Measurements from ENCODE around the gene MTO1. TPM values are rescaled to one million over a fixed set of nuclear protein-coding genes. Genes with fewer than 3 reads are reported as not detected.
"Not testable (repeated sequence)": the region's sequence is repeated elsewhere in the genome, so short reads cannot be mapped to it uniquely, and the experiment has no call there.

Gene MTO1, protein sequence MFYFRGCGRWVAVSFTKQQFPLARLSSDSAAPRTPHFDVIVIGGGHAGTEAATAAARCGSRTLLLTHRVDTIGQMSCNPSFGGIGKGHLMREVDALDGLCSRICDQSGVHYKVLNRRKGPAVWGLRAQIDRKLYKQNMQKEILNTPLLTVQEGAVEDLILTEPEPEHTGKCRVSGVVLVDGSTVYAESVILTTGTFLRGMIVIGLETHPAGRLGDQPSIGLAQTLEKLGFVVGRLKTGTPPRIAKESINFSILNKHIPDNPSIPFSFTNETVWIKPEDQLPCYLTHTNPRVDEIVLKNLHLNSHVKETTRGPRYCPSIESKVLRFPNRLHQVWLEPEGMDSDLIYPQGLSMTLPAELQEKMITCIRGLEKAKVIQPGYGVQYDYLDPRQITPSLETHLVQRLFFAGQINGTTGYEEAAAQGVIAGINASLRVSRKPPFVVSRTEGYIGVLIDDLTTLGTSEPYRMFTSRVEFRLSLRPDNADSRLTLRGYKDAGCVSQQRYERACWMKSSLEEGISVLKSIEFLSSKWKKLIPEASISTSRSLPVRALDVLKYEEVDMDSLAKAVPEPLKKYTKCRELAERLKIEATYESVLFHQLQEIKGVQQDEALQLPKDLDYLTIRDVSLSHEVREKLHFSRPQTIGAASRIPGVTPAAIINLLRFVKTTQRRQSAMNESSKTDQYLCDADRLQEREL
- total RNA-seq, result 10 to 100 TPM; 62.1 to 66.4 TPM

DNA sequence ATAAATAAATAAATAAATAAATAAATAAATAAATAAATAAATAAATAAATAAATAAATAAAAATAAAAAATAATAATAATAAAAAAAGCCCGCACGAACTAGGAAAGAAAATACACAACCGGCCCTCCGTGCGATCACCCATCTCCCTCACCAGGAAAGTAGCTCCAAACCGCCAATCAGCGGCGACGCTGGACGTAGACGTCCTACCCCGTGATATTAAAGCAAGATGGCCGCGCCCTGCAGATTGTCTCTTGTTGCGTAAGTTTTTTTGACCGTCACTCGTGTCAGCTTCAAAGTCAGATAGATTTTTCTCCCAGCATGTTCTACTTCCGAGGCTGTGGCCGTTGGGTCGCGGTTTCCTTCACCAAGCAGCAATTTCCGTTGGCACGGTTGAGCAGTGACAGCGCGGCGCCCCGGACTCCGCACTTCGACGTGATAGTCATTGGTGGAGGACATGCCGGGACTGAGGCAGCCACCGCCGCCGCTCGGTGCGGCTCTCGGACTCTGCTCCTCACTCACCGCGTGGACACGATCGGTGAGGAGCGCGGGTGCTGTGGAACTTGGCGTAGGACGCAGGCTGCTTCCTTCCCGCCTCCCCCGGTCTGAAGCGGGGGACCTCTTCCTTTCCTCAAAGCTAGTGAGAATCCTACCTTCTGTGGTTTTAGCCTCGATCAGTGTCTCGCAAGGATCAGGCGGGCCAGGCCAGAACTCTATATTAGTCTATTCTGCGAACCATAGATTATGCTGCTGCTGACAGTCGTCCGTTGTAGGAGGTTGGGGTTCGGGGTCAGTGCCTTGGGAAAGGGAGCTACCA is at the start of gene MTO1:
TSS of gene MTO1 (plus strand) at position 201 of the 814 bp plus-strand sequence. CDS start at position 319, 118 bp downstream.
- POLR2A ChIA-PET, result interaction anchor here (0.7 to 7.1 kb wide), 32 partner anchors 9 to 192 kb away, joined by 3 to 265 read pairs (median 4); partner anchors contain the start of genes CGAS, EEF1A1 and SLC17A5
- Mint-ChIP-seq H3K4me1 (peaks cover 60% of the 10 kb centered on the region), H3K4me3 (peak within 1 kb of the TSS; percentile 88), H3K27ac (peak within 1 kb of the TSS; percentile 96), H3K9me3 (no peaks in the 10 kb centered on the region), H3K27me3 (no peaks in the 10 kb centered on the region), H3K36me3 (ENCODE audit: low read depth) (peaks cover 37% of the 10 kb centered on the region)
- CTCF ChIA-PET, result interaction anchor here (0.8 to 4.8 kb wide), 12 partner anchors 9 to 277 kb away, joined by 3 to 58 read pairs (median 6); partner anchors contain the start of genes CGAS, DDX43, EEF1A1 and SLC17A5
- peak; percentile 90 for DNase-seq

DNA sequence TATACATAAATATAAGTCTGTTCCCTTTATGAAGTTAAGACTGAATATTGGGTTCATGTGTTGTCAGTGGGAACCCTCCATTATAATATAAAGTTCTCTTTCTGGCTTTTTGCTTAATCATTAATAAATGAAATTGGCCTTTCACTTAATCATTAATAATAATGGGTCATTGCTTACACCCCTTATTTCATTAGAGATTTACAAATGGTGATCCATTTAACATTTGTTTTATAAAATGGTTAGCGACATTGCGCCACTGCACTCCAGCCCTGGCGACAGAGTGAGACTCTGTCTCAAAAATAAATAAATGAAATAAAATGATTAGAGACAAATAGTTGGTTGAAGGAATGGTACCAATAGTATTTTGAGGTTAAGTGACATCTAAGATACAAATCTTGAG is 48.4 kb upstream of the MTO1 start:
- DNase-seq, result no peak
- Mint-ChIP-seq H3K27ac (no peak overlapping the region), H3K9me3 (no peaks in the 10 kb centered on the region), H3K27me3 (no peaks in the 10 kb centered on the region), H3K4me3 (no peak overlapping the region), H3K36me3 (ENCODE audit: low read depth) (peaks cover 47% of the 10 kb centered on the region), H3K4me1 (peaks cover 3% of the 10 kb centered on the region)
- CTCF ChIA-PET, result no interaction called here
- POLR2A ChIA-PET, result no interaction called here

DNA sequence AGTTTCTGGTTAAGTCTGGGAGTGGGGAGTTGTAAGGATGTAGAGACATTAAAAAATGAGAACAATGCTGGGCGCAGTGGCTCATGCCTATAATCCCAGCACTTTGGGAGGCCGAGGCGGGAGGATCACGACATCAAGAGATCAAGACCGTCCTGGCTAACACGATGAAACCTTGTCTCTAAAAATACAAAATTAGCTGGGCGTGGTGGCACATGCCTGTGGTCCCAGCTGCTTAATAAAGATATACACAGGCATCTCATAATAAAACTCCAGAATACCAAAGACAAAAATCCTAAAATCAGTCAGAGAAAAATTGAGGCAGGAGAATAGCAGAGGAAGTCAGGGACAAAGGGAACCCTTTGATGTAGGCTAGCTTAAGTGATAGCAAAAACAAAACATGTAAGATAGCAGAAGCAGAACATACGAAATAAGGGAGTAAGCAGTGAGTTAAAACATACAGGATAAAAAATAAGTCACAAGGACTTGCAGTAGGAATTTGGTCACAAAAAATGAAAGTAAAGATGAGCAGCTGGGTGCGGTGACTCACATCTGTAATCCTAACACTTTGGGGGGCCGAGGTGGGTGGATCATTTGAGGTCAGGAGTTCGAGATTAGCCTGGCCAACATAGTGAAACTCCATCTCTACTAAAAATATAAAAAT is 43.3 kb upstream of the MTO1 start:
- Mint-ChIP-seq H3K27ac (peak overlapping the region; percentile 61), H3K36me3 (ENCODE audit: low read depth) (peaks cover 70% of the 10 kb centered on the region), H3K9me3 (no peaks in the 10 kb centered on the region), H3K4me3 (no peak overlapping the region), H3K4me1 (peaks cover 32% of the 10 kb centered on the region), H3K27me3 (no peaks in the 10 kb centered on the region)
- ChIA-PET POLR2A (interaction anchor here (0.8 to 1.6 kb wide), 2 partner anchors 34 to 43 kb away, joined by 3 to 4 read pairs; partner anchors contain the start of genes CGAS and MTO1), CTCF (interaction anchor here (0.7 kb wide), 1 partner anchor 30 kb away, joined by 3 read pairs; no protein-coding TSS in a partner anchor)
- DNase-seq, result no peak

DNA sequence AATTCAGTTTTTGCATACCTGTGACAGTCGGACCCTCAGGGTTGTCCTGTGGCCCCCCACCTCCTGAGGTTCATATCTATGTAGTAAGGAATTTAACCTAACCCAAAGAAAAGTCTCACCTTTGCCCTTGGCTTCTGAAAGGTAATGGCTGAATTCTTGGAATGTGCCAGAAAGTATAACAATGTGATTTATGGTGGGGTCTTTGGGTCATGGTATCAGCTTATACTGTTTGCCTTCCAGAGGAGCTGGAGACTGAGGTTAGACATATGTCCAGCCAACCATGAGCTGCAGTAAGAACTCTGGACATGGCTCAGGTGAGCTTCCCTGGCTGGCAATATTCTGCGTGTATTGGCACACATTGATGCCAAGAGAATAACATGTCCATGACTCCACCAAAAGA is 40.0 kb upstream of the MTO1 start:
- POLR2A ChIA-PET, result interaction anchor here (0.9 to 2.9 kb wide), 7 partner anchors 22 to 100 kb away, joined by 3 to 25 read pairs (median 3); partner anchors contain the start of genes CGAS and MTO1

DNA sequence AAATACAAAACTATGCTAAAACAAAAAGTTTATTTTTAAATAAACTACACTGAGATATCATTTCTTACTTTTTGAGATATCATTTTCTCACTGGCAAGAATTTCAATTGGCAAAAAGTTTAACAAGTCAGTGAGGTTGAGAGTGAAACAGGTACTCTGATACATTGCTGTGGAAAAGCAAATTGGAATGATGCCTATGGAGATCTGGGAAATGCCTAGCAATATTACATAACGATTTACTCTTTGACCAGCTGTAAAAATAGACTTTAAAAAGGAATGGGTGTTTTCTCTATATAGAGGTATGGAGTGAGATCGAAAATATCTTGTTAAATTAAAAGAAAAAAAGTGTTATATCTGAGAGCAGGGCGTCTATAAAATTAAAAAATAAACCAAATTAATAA is 26.3 kb upstream of the MTO1 start:
- H3K36me3 Mint-ChIP-seq (ENCODE audit: low read depth), result peaks cover 69% of the 10 kb centered on the region
- POLR2A ChIA-PET, result interaction anchor here (1.5 to 2.0 kb wide), 3 partner anchors 10 to 26 kb away, joined by 4 to 5 read pairs (median 4); partner anchors contain the start of genes CGAS and MTO1
- no peak overlapping the region for H3K27ac Mint-ChIP-seq
- H3K4me1 Mint-ChIP-seq, result peaks cover 40% of the 10 kb centered on the region
- no peak for DNase-seq
- no peak overlapping the region for H3K4me3 Mint-ChIP-seq
- H3K9me3 Mint-ChIP-seq, result no peaks in the 10 kb centered on the region
- no peaks in the 10 kb centered on the region for H3K27me3 Mint-ChIP-seq
- CTCF ChIA-PET, result no interaction called here

More for the DNA sequence above, 40.0 kb upstream of the MTO1 start:
- H3K9me3 Mint-ChIP-seq, result no peaks in the 10 kb centered on the region
- peaks cover 44% of the 10 kb centered on the region for H3K4me1 Mint-ChIP-seq
- H3K36me3 Mint-ChIP-seq (ENCODE audit: low read depth), result peaks cover 60% of the 10 kb centered on the region
- H3K4me3 Mint-ChIP-seq, result no peak overlapping the region
- CTCF ChIA-PET, result interaction anchor here (1.1 to 1.5 kb wide), 3 partner anchors 30 to 112 kb away, joined by 3 to 4 read pairs (median 4); no protein-coding TSS in a partner anchor
- peak overlapping the region; percentile 98 for H3K27ac Mint-ChIP-seq
- H3K27me3 Mint-ChIP-seq, result no peaks in the 10 kb centered on the region
- no peak for DNase-seq

DNA sequence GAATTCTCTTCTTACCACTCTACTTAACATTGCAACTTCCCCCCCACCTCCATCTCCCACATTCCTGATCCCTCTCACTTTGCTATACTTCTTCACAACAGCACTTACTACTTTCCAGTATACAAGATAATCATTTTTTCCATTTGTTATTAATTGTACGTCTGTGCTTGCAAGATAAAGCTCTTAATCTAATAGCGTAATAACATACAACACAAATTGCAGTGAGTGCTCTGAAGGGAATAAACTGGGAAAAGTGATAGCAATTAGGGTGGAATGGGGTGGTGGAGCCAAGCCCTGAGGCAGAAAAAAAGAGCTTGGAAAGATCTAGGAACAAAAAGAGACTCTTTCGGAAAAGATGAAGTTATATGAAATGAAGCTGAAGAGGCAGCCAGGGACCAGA is 18.0 kb upstream of the MTO1 start:
- peaks cover 74% of the 10 kb centered on the region for H3K36me3 Mint-ChIP-seq (ENCODE audit: low read depth)
- POLR2A ChIA-PET, result interaction anchor here (0.6 to 1.5 kb wide), 6 partner anchors 9 to 32 kb away, joined by 3 to 5 read pairs (median 3); partner anchors contain the start of gene CGAS

DNA sequence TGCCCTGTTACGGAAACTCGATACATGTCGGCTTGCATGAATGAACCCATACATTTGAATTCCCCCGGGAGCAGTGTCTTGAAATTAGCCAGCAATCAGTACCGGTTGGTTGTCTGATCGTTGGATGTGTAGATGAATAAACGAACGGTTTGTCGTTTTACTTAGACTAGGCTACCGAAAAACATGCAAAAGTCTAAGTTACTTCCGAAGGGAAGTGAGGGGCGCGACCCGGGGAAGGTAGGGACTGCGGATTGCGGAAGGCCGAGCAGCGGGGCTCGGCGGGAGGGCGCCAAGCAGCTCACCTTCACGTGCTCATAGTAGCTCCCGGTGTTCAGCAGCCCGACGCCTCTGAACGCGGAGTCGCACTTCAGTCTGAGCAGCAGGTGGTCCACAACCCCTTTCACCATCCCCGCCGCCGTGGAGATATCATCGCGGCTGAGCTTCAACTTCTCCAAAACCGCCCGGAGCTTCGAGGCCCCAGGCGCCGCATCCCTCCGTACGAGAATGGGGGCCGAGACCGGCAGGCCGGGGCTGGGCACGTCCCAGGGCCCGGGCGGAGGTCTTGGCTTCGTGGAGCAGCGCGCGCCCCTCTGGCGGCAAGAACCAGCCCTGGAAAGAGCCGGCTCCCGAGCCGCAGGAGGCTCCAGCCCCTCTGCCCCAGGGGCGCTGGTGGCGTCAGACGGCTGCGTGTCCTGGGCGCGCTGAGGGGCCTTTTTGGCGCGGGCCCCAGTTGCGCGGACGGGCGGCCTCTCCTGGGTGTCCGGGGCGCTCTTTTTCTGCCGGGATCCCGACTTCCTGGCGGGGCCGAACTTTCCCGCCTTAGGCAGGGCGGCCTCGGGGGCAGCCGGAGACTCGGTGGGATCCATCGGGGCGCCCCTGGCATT is 10.1 kb upstream of the MTO1 start:
- H3K27ac Mint-ChIP-seq, result peak overlapping the region; percentile 86
- ChIA-PET CTCF (interaction anchor here (0.9 to 3.5 kb wide), 9 partner anchors 10 to 202 kb away, joined by 3 to 58 read pairs (median 5); partner anchors contain the start of gene MTO1), POLR2A (interaction anchor here (0.5 to 5.5 kb wide), 24 partner anchors 8 to 203 kb away, joined by 3 to 265 read pairs (median 4); partner anchors contain the start of genes EEF1A1, MTO1 and SLC17A5)
- peaks cover 50% of the 10 kb centered on the region for H3K4me1 Mint-ChIP-seq
- peaks cover 35% of the 10 kb centered on the region for H3K36me3 Mint-ChIP-seq (ENCODE audit: low read depth)
- H3K4me3 Mint-ChIP-seq, result peak overlapping the region; percentile 95
- H3K27me3 Mint-ChIP-seq, result no peaks in the 10 kb centered on the region
- H3K9me3 Mint-ChIP-seq, result no peaks in the 10 kb centered on the region
- DNase-seq, result peak; percentile 57

More for the DNA sequence above, 18.0 kb upstream of the MTO1 start:
- Mint-ChIP-seq H3K27me3 (no peaks in the 10 kb centered on the region), H3K4me1 (peaks cover 65% of the 10 kb centered on the region), H3K4me3 (no peak overlapping the region), H3K27ac (no peak overlapping the region), H3K9me3 (no peaks in the 10 kb centered on the region)
- CTCF ChIA-PET, result interaction anchor here (1.1 kb wide), 1 partner anchor 18 kb away, joined by 3 read pairs; the partner anchor contains the start of gene MTO1
- no peak for DNase-seq

DNA sequence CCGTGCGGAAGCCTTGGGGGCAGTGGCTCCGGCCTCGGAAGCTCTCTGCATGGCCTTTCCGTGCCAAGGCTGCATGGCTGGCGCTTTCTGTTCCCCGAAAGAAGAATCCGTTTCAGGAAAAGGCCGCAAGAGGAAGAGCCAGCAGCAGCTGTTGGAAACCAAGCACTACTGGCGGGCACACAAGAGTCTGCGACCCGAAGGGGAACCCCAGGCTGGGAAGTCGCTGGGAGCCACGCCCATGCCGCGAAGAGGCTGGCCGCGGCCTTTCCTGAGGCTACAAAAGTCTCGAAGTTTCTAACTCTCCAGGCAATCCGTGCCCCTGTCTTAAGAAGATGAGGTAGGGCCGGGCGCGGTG is 9.5 kb upstream of the MTO1 start, which contains the start of gene CGAS:
TSS of gene CGAS (minus strand) at position 191 of the 355 bp plus-strand sequence. CDS start at position 75, 116 bp downstream.
- peak within 1 kb of the TSS; percentile 86 for H3K27ac Mint-ChIP-seq
- H3K9me3 Mint-ChIP-seq, result no peaks in the 10 kb centered on the region
- ChIA-PET POLR2A (interaction anchor here (0.9 to 5.5 kb wide), 23 partner anchors 8 to 202 kb away, joined by 3 to 265 read pairs (median 4); partner anchors contain the start of genes EEF1A1, MTO1 and SLC17A5), CTCF (interaction anchor here (0.9 to 3.5 kb wide), 3 partner anchors 10 to 201 kb away, joined by 3 to 58 read pairs (median 5); partner anchors contain the start of gene MTO1)
- peaks cover 52% of the 10 kb centered on the region for H3K4me1 Mint-ChIP-seq
- H3K36me3 Mint-ChIP-seq (ENCODE audit: low read depth), result peaks cover 35% of the 10 kb centered on the region
- peak within 1 kb of the TSS; percentile 95 for H3K4me3 Mint-ChIP-seq
- DNase-seq, result peak; percentile 85
- no peaks in the 10 kb centered on the region for H3K27me3 Mint-ChIP-seq

DNA sequence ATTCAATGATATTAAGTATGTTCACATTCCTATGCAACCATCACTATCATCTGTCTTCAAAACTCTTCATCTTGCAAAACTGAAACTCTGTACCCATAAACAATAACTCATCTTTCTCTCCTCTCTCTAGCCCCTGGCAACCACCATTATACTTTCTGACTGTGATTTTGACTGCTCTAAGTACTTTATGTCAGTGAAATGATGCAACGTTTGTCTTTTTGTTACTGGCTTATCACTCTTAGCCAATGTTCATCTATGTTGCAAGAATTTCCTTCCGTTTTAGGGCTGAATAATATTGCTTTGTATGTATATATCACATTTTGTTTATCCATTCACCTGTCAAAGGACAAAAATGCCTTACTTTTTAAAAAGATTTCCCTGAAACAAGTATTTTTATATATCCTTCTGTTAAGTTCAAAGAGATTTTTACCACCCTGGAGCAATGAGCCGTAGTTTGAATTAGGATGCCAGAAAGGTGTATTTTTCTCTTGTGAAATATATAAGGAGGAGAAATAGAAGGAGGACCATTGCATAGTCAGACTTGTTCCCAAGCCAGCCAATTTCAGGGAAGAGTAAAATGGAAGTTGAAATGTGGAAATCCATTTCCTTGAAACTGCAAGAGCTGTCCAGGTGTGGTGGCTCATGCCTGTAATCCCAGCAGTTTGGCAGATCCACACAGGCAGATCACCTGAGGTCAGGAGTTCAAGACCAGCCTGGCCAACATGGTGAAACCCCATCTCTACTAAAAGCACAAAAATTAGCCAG is 5.5 kb upstream of the MTO1 start:
- H3K4me3 Mint-ChIP-seq, result peak overlapping the region; percentile 28
- CTCF ChIA-PET, result no interaction called here
- H3K9me3 Mint-ChIP-seq, result no peaks in the 10 kb centered on the region
- no peak for DNase-seq
- H3K4me1 Mint-ChIP-seq, result peaks cover 61% of the 10 kb centered on the region
- peak overlapping the region; percentile 88 for H3K27ac Mint-ChIP-seq
- POLR2A ChIA-PET, result interaction anchor here (0.7 kb wide), 1 partner anchor 148 kb away, joined by 3 read pairs; no protein-coding TSS in a partner anchor
- H3K27me3 Mint-ChIP-seq, result no peaks in the 10 kb centered on the region
- H3K36me3 Mint-ChIP-seq (ENCODE audit: low read depth), result peaks cover 6% of the 10 kb centered on the region

DNA sequence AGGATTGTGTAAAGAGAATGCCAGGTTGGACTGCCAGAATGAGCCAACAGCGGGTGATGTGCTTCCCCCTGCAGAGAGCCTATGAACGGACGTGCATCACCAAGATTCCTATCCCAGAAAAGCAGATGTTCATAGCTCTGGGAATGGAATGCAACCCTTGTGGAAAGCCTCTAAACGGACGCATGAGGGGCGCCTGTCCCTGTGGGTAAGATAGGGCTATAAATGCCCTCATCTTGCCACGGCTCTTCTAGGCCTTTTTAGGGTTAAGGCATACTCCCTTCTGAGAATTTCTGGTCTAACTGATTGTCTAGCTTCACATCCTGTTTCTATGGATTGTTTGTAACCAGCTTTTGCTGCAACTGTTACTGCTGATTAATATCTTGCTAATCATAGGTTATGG is 2.1 kb upstream of the MTO1 start:
- POLR2A ChIA-PET, result interaction anchor here (2.6 to 7.1 kb wide), 4 partner anchors 7 to 70 kb away, joined by 19 to 265 read pairs (median 111); partner anchors contain the start of genes CGAS and EEF1A1
- H3K9me3 Mint-ChIP-seq, DNase-seq, H3K27me3 Mint-ChIP-seq: not testable (repeated sequence)
- Mint-ChIP-seq H3K36me3 (ENCODE audit: low read depth) (peaks cover 26% of the 10 kb centered on the region), H3K4me1 (peaks cover 65% of the 10 kb centered on the region), H3K27ac (peak overlapping the region; percentile 96), H3K4me3 (peak overlapping the region; percentile 88)
- CTCF ChIA-PET, result interaction anchor here (1.3 to 4.8 kb wide), 2 partner anchors 8 to 11 kb away, joined by 4 to 58 read pairs; partner anchors contain the start of gene CGAS

Measured in activated CD4-positive, alpha-beta memory T cell treated with anti-CD3 and anti-CD28 coated beads, Interleukin-2, amount 10 ng/mL, durations not matched to agents 7 days and 5 days (primary cell).